DOHH2 (cell line): ENCODE data around the gene IGSF9B.

Experiments
- H3F3A ChIP-seq: fragments of 200-600 bp; sonication (generic), shearing (Covaris generic); 2 replicates; pipeline ENCODE4 v1.6.0; 2016; ENCODE audit warnings: antibody characterized with exemption, mild to moderate bottlenecking; ENCODE audit not compliant: control insufficient read depth, insufficient read depth
- H3K27ac ChIP-seq: fragments of 200-600 bp; sonication (generic); 2 replicates; pipeline ENCODE4 v1.5.1; 2014; ENCODE audit warnings: low read depth, mild to moderate bottlenecking, low read length, moderate library complexity
- H3K27me3 ChIP-seq: fragments of 200-600 bp; sonication (generic); 2 replicates; pipeline ENCODE4 v1.6.1; 2014; ENCODE audit warnings: mild to moderate bottlenecking, low read length, mixed read lengths; ENCODE audit not compliant: control insufficient read depth
- H3K36me3 ChIP-seq: fragments of 200-600 bp; sonication (generic); 2 replicates; pipeline ENCODE4 v1.6.1; 2014; ENCODE audit warnings: mild to moderate bottlenecking, low read length, moderate library complexity, mixed read lengths; ENCODE audit not compliant: control insufficient read depth
- H3K4me1 ChIP-seq: fragments of 200-600 bp; sonication (generic); 2 replicates; pipeline ENCODE4 v1.6.1; 2014; ENCODE audit warnings: mild to moderate bottlenecking, low read length, mixed read lengths; ENCODE audit not compliant: control insufficient read depth
- H3K4me2 ChIP-seq: fragments of 200-600 bp; sonication (generic); 2 replicates; pipeline ENCODE4 v1.6.0; 2014; ENCODE audit warnings: mild to moderate bottlenecking, low read length, moderate library complexity
- H3K4me3 ChIP-seq: fragments of 200-600 bp; sonication (generic); 2 replicates; pipeline ENCODE4 v1.5.1; 2014; ENCODE audit warnings: mild to moderate bottlenecking, low read length, mixed read lengths
- H3K79me2 ChIP-seq: fragments of 200-600 bp; sonication (generic); 2 replicates; pipeline ENCODE4 v1.6.1; 2014; ENCODE audit warnings: mild to moderate bottlenecking, low read length, mixed read lengths; ENCODE audit not compliant: control insufficient read depth
- H3K9me2 ChIP-seq: fragments of 200-600 bp; sonication (generic); replicated peaks from 2 replicates; pipeline ENCODE4 v1.6.1; 2014; ENCODE audit warnings: mild to moderate bottlenecking, low read length, mixed read lengths; ENCODE audit not compliant: control insufficient read depth
- H3K9me3 ChIP-seq: fragments of 200-600 bp; sonication (generic); 2 replicates; pipeline ENCODE4 v1.6.1; 2014; ENCODE audit warnings: antibody characterized with exemption, low read length, mixed read lengths; ENCODE audit not compliant: control insufficient read depth, insufficient read depth
- H4K20me1 ChIP-seq: fragments of 200-600 bp; sonication (generic); 2 replicates; pipeline ENCODE4 v1.6.0; 2014; ENCODE audit warnings: low read depth, mild to moderate bottlenecking, antibody characterized with exemption, low read length, moderate library complexity; ENCODE audit not compliant: control insufficient read depth, insufficient read depth
- CTCF ChIP-seq: fragments of 200-600 bp; sonication (generic); IDR thresholded peaks from one replicate; pipeline ENCODE4 v1.5.1; 2014; ENCODE audit warnings: antibody characterized with exemption, mild to moderate bottlenecking, low read depth, low read length; ENCODE audit not compliant: poor library complexity, severe bottlenecking
- EZH2phosphoT487 ChIP-seq: fragments of 200-600 bp; sonication (generic); IDR thresholded peaks from 2 replicates; pipeline ENCODE4 v1.6.1; 2017; ENCODE audit warnings: borderline replicate concordance, mild to moderate bottlenecking, antibody characterized with exemption, low read length, moderate library complexity, mixed read lengths

The IGSF9B gene

GRCh38 chr11:133897331-133897650 is 59.5 kb downstream of the IGSF9B start:
- no peaks in the 10 kb centered on the region for H3K79me2 ChIP-seq
- H3K27me3 ChIP-seq = no peaks in the 10 kb centered on the region
- no peak overlapping the region for H3K4me3 ChIP-seq
- H4K20me1 ChIP-seq = no peaks in the 10 kb centered on the region
- no peak overlapping the region for H3K4me2 ChIP-seq
- H3K27ac ChIP-seq = no peak overlapping the region
- TF ChIP-seq EZH2phosphoT487 (no peak), CTCF (no peak)
- H3K4me1 ChIP-seq = no peaks in the 10 kb centered on the region
- no peaks in the 10 kb centered on the region for H3F3A ChIP-seq
- H3K9me3 ChIP-seq = no peaks in the 10 kb centered on the region; the same call in 1 of the 2 replicates
- no peaks in the 10 kb centered on the region for H3K36me3 ChIP-seq
- no peaks in the 10 kb centered on the region for H3K9me2 ChIP-seq

DNA sequence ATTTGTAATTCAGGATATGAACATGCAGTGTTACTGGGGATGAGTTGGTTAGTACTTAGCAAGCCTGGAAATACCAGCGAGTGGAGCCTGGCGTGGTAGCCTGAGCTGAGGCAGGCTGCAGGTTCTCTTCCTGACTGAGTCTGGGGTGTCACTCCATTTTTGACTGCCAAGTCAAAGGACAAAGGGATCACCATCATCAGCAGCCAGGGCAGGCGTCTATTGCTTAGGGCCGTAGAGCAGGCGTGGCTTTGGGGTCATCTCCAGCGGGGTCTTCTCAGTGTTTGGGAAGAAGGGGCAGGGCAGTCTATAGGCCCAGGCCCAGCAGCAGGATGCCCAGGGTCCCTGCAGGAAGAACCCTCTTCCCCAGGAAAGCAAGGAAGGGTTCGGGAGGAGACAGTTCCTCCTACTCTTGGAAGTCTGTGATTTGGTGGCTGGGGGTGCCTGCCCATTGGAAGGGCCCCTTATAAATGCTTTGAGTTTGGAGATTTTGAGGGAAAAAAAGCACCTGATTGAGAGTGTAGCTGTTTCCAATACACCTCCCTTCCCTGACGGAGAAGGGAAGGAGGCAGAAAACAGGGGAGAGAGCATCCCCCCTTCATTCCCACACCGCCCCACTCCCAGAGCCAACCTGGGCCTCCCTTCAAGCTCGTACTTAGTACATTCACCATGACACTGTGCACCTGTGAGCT is 60.0 kb downstream of the IGSF9B start:
- no peaks in the 10 kb centered on the region for H3K79me2 ChIP-seq
- no peak overlapping the region for H3K4me3 ChIP-seq
- H3K27ac ChIP-seq = no peak overlapping the region
- no peaks in the 10 kb centered on the region for H3F3A ChIP-seq
- no peaks in the 10 kb centered on the region for H3K27me3 ChIP-seq
- no peaks in the 10 kb centered on the region for H4K20me1 ChIP-seq
- no peak overlapping the region for H3K4me2 ChIP-seq
- no peaks in the 10 kb centered on the region for H3K9me3 ChIP-seq
- TF ChIP-seq EZH2phosphoT487 = no peak
- TF ChIP-seq CTCF = no peak
- no peaks in the 10 kb centered on the region for H3K9me2 ChIP-seq
- H3K4me1 ChIP-seq = no peaks in the 10 kb centered on the region
- H3K36me3 ChIP-seq = no peaks in the 10 kb centered on the region

- Histone ChIP-seq H4K20me1 (no peaks in the 10 kb centered on the region), H3K9me2 (no peaks in the 10 kb centered on the region), H3K79me2 (no peaks in the 10 kb centered on the region), H3F3A (no peaks in the 10 kb centered on the region), H3K4me2 (no peak overlapping the region), H3K9me3 (no peaks in the 10 kb centered on the region), H3K27ac (no peak overlapping the region), H3K4me1 (no peaks in the 10 kb centered on the region), H3K4me3 (no peak overlapping the region), H3K36me3 (no peaks in the 10 kb centered on the region), H3K27me3 (no peaks in the 10 kb centered on the region)
- TF ChIP-seq CTCF = no peak
- TF ChIP-seq EZH2phosphoT487 = no peak
Measured at GRCh38 chr11:133896028-133896427, 60.7 kb downstream of the IGSF9B start.
